ENCODE results near the gene DAB2IP.

Gene DAB2IP

DNA sequence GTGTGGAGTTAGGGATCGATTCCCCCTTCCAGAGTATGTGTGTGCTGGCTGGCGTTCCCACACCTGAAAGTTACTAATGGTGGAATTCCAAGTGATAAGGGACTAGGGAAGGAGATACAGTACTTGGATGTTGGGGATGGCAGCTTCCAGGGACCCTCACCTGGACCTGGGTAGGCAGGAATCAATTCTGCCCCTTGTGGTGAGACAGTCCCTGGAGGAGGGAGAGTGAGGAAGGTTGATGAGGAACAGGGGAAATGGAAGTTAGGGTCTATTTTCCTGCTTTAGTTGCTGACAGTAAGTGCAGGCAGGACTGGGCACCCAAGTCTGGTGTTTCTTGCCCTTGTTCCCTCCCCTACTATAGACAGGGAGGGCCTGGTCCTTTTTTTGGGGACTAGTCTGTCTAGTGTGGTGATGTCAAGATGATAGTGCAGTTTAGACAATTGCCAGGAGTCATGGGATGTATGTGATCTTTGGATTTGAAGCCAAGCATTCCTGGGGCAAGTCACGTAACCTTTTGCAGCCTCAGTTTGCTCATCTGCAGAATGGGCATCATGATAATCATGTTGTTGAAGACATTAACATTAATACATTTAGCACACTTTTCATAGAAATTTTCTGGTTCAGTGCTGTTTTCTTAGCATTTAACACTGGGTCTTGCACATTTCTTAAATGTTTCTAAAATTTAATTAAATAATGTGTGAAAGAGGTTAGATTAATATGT, 51.7 kb downstream of the DAB2IP start:
- no peak for DNase-seq (ENCODE audit: low read depth in 2 of 2)

DNA sequence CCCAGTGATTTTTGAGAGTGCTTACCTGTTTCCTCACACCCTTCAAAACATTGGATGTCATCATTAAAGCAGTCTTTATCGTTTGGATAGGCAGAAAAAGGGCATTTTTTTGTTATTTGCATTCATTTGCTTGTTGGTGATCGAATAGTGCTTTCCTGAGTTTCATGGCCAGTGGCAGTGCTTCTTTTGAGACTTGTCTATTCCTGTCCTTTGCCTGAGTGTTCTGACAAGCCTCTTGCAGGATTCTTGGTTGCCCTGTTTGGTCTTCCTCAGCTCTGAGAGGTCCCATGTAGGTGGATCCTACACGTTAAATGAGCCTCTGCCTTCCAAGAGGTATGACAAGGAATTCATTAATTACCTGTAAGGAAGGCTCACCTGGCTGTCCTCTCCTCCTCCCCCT, 52.8 kb downstream of the DAB2IP start:
- DNase-seq (ENCODE audit: low read depth in 2 of 2), result no peak

DNA sequence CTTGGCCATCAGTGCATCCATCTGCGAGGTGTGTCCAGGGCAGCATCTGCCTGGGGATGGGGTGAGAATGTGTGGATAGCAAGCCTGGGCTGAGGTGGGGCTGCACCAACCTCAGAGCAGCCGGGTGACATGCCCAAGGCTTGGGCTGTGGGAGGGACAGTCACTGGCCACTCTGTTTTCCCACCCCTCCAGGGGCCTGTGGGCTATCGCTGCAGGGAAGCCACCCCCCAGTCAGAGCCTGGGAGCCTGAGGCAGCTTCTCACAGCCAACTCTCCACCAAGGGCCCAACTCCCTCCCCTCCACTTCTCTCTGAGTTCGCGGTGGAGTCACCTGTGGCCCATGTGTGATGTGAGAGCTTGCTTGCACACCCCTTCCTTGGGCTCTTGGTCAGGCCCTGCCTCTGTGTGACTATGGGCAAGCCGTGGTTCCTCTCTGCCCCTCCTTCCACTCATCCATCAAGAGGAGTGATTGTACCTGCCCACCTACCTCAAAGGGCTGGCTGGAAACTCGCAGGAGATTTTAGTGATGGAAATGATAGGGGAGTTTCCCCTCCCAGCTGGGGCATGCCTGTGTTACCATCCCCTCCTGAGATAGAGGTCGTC, 54.8 kb downstream of the DAB2IP start:
- DNase-seq (ENCODE audit: low read depth in 2 of 2), result no peak

DNA sequence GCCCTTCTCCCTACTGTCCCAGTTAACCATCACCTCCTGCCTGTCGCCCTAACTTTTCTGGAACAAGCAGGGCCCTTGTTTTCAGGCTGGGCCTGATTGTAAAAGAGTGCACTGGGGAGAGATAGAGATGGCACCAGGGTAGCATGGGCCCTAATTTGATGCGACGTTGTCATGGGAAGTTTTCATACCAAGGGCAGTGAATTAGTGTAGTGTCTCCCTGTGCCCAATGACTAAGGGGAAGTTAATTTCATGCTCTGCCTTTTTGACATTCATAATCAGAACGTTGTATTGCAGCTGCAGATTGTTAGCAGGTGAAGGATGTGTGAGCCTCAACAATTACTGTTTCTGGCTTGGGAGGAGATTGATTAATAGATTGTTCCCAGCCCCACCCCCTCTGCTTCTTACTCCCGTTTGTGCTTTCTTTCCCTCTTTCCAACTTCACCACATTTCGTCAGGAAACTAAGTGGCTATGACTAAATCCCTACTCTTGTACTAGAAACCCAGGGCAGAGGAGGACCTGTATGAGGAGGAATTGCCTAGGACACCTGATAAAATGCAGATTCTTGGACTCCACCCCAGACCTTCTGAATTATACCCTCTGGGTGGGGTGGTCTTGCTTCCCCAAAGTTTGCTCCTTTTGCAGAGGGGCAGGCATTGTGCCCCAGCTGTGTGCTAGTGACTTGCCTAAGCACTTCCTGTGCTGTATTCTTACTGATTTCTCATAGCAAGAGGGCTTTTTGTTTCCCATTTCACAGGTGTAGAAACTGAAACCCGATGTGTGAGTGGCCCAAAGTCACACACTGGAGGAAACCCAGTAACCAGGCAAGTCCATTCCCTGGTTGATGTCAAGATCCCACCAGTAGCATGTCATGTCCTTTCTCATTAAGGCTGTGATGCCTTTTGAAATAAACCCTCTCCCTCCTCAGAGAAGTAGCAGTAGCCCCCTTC, 56.3 kb downstream of the DAB2IP start:
- no peak for DNase-seq (ENCODE audit: low read depth in 2 of 2)

DNA sequence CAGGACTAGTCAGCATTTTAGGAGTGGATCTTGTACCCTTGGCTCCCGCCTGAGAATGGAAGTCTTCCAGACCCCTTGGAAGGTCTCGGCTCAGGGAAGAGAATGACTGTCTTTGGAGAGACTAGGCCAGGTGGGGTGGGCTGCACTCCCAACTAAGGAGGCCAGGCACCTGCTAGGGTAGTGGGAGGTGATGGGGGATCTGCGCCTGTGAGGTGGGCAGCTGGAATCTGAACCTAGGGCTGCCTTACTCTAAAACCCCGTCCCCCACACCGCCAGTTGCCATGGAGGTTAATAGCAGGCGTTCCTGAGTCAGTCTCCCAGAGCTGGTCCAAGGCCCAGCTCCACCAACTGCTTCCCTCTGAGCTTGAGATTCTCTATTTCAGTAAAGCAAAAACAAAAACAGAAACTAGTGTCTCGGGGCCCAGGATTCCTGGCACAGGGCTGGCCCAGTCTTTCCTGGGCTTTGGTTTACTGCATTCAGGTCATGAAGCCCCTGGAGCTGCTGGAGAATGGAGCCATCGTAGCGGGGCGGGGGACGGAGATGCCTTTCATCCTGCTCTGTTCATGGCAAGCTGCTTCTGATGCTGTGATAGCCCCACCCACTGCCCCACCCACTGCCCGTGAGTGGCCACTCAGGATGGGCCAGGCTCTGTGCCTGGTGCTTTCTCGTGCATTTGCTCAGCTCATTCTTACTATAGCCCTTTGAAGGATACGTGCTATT, 57.5 kb downstream of the DAB2IP start:
- DNase-seq (ENCODE audit: low read depth in 2 of 2), result no peak

DNA sequence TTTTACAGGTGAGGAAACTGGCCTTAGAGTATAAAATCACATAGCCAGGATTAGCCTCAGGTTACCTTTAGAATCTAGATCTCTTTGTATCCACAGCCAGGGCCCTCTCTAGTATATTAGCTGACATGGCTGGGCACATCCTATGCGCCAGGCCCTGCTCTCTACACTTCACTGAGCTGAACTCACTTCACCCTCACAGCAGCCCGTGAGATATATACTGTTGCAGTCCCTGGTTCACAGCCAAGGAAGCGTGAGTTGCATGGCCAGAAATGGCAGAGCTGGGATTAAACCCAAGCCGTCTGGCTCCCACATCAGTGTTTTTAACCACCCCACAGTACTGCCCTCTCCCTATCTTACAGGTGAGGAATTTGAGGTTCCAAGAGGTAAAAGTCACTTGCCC, 58.4 kb downstream of the DAB2IP start:
- no peak for DNase-seq (ENCODE audit: low read depth in 2 of 2)

DNA sequence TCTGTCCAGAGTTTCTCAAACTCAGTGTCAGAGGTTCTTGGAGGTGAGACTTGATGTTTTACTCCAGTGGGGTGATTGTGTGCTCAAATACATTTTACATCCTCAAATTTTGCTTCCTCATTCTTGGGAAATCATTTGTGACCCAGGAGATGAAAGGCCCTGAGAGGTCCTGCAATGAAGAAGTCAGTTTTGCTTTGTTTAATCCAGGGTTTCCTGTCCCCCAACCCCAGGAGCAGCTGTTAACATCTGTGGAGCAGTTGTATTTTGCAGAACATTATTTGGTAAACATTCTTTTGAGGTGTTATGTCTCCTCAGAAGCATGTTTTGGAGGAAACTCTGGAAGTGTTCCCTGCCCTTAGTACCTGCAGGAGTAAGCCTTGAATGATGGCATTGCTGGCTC, 59.8 kb downstream of the DAB2IP start:
- DNase-seq (ENCODE audit: low read depth in 2 of 2), result no peak

DNA sequence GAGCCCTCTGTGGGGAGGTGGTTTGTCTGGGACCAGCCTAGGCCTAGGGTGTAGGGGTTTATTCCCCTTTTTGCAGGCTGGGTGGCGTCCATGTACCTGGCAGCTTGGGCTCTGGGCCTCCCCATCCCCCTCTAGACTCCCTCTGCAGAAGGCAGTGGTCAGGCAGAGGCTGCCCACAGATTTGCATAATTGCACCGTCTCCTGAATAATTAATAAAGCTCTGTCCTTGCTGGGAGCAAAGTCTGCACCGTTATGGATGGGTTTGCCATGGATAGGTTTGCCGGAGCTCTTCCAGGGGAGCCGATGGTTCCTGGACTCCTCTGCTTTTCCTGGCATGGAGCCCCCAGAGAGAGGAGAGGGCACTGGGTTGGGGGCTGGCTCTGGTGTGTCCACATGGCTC, 60.4 kb downstream of the DAB2IP start:
- no peak for DNase-seq (ENCODE audit: low read depth in 2 of 2)

DNA sequence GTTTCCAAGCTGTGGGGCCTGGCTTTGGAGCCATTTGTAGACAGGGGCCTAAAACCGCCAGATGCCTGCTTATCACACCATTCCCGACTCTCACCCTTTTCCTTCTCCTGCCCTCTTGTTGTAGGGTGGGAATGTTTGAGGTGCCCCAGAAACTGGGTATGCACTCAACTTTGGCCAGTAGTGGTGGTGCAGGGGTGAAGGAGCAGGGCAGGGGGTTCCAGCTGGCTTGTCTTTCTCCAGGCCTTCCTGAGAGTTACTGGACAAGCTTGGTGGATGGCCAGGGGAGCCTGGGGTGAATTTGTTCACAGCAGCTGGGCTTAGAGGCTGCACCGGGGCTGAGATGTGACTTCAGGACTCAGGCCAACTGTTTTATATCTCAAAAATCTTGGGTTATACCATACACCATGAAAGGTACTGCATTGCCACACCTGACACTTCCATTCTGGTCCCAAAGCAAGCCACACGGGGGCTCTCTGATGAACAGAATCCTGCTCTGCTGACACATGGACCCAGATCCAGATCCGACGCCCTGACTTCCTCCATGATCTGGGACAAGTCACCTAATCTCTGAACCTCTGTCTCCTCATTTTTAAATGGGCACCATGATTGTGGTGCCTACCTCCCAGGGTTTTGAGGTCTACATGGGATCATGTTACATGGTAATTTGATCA, 62.1 kb downstream of the DAB2IP start:
- no peak for DNase-seq (ENCODE audit: low read depth in 2 of 2)

DNA sequence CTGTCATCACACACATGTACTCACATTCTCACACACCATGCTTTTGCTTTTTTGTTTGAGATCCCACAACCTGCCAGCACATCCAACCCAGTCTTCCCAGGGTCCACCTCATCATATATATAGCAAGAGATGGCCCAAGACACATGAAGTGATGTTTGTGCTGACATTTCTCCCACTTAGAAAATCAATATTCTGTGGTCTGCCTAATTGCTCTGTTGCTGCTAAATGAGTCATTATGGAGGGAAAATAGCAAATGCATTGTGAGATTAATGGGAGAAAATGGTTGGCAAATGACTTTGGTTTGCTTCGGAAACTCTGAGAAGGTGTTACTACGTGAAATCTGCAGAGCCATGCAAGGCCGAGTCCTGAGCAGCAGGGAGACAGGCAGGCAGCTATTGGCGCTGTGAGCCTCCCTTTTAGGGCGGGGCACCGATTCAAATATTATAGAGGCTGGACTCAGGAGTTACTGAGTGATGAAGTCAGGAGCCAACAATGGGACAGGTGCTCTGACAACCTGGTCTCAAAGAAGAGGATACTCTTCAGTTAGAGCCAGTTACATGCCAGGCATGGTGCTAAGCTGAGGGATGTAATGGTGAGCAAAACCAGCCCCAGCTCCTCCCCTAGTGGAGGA, 62.8 kb downstream of the DAB2IP start:
- no peak for DNase-seq (ENCODE audit: low read depth in 2 of 2)

DNA sequence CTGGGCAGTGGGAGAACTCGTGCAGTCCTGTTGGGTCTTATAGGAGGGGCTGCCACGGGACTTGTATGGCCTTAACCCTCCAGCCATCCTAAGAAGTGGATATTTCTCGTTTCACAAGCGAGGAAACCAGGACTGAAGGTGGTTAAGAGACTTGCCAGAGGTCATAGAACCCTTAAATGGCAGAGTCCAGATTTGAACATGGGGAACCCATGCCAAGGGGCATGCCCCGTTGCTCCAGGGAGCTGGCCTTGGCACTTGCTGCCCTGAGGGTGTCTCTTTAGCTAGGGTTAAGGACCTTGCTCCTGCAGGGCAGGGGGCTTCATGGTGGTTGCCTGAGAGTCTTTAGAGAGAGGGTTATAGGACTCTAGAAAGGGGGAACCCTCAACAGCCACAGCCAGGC, 63.4 kb downstream of the DAB2IP start:
- DNase-seq (ENCODE audit: low read depth in 2 of 2), result no peak

DNA sequence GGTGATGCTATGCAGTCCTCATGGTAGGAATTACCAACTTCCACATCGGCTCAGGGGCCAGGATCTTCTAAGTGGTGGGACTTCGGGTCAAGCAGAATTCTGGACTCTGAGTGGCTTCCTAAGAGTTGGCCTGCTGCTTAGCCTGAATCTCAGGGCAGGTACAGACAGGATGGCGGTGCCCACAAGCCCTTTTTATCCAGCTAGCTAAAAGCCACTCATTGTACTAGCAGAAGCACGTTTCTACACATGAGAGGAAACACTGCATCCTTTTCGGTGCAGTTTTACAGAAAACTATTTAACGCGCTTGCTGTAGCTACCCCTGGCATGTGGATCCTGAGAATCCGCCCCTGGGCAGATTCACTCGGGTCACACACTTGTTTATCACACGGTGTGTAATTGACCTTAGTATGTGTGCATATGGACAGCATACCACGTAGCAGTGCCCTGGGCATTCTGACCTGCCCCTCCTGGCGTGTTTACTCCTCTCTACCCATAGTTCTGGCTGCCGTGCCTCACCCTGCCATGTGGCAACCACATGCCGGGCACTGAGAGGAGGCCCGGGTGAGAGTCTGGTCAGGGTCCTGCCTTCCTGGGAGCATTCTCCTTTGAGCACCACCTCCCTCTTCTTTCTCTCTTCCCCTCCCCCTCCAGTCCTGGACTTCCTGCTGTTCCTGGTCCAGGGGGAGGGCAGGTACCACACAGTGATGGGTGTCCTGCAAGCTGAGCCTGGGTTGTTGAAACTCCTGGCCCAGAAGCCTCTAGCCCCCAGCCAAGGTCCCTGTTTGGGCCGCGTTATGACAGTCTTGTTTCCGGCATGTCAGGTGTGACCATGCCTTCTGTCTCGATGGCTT, 65.9 kb downstream of the DAB2IP start:
- DNase-seq (ENCODE audit: low read depth in 2 of 2), result no peak

DNA sequence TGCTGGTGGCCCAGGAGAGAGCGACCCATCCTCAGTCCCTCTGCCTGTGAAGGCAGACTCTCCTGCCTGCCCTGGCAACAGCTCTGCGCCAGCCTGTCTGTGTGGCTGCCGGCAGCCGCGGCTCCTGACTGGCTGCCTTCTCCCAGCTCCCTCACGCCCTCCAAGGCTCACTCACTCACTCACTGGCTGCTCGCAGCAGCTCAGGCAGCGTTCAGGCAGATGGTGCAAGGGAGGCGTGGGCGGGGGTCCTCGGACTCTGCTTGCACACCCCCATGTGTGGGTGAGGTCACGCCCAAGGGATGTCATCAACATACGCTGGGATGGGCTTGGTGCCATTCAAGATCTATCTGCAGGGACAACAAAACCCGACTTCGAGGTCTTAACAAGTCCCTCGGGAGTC, 66.7 kb downstream of the DAB2IP start:
- no peak for DNase-seq (ENCODE audit: low read depth in 2 of 2)

DNA sequence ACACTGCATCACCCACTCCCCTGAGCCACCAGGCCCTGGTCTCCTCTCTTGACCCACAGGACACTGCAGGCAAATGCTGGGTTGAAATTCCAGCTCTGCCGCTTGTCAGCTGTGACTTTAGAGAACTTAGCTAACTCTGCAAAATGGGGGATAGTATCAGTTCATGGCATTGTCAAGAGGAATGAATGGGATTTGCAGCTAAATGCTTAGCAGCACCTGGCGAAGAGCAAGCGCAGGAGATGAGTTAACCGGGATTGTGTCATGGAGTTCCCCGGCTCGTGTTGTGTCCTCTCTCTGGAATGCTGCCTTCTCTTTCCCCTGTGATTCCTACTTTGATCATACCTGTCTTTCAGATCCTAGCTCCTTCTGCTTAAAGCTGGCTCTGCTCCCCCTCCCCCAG, 67.1 kb downstream of the DAB2IP start:
- no peak for DNase-seq (ENCODE audit: low read depth in 2 of 2)

DNA sequence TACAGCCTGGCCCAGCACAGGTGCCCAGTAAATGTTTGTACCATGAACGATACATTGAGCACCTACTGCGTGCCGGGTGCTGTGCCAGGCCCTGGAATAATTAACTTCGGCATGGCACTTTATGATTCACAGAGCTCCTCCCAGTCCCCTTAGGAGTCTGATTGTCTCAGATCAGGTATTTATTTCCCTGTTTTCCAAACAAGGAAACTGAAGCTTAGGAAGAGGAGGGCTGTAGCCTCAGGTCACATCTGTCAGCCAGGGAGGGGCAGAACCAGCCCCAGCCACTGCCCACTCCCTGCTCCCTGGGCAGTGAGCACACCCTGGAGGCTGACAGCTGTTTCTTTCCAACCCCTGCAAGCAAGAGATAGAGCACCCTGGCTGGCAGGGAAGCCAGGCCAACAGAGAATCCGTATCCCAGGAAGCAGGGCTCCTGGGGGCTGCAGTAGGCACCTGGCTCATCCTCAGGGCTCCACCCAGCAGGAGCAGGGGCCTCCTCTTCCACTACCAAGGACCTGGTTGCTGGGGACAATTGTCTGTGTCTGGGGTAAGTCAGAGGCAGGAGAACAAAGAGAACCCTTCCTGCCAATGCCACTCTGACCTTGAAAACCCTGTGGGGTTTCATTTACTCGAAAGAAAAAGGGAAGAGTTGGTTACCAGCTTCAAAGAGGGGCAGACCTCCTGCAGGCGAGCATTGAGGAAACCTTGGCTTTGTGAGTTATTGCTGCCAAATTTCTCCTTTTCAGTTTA, 69.0 kb downstream of the DAB2IP start:
- DNase-seq (ENCODE audit: low read depth in 2 of 2), result no peak

DNA sequence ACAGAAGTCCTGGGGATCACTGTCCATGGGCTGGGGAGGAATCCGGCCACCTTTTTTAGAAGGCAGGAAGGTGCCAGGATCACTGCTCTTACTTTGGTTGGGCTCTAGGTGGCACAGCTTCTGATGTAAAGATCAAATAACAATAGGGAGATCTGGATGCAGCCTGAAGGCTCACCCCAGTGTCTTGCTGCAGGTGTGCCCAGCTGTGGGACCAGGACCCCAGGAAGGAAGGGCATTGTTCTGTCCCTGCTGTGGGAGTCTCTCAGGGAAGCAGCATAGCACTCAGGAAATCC, 69.6 kb downstream of the DAB2IP start:
- DNase-seq (ENCODE audit: low read depth in 2 of 2), result no peak

DNA sequence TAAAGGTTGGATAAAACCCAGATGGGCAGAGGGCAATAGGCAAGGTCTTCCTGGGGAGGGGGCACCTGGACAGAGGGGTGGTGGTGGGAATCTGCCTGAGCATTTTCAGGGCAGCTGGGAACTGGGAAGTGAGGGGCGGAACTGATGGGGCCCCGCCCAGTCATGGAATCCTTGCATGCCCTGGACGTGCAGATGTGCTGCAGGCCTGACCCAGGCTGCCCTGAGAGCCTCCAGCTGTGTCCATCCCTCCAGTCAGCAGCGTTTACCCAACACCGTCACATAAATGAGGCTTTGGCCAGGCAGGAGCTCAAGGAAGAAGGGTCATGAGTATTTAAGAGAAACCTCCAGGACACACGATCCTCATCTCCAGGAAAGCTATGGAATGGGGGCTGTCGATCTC, 70.3 kb downstream of the DAB2IP start:
- DNase-seq (ENCODE audit: low read depth in 2 of 2), result no peak

DNA sequence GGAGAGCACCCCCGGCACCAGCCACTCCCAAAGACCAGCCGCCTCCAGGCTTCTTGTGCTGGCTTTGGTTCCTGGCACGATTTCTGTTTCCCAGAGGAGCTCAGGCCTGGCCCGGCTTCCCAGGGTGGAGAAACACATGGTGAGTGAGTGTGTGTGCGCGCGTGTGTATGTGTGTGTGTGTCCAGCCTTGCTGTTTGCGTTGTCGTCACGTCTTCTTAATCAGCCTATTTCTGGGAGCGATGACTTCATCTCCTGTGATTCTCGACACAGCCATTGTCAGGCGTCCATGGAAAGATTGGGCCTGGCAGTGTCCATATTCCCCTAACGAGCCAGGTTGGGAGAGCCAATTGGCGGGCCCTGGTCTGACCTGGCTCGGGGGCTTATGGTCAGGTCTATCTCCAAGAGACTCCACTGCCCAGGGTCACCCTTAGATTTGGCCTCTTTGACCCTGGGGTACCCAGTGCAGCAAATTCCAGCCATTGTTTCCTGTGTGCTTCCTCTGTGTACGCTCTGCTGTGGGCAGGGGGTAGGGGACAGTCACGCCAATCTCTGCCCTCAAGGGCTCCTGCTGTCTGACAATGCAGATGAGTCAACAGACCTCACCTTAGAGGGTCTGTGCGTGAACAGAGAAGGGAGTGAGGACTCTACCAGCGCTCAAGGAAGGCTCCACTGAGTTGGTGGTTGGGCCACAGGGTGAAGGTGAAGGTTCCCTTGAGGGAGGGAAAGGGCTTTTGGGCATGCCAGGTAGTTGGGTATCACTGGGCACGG, 73.8 kb downstream of the DAB2IP start:
- DNase-seq (ENCODE audit: low read depth in 2 of 2), result no peak

All from stimulated activated CD4-positive, alpha-beta T cell treated with anti-CD3 and anti-CD28 coated beads, Interleukin-4, amount 100 ng/mL, for 48 hours (primary cell).